Dendritic cell treated with granulocyte-macrophage colony-stimulating factor and Interleukin-4, amounts not matched to agents 40 ng/mL and 50 ng/mL, for 4 days (primary cell): ENCODE data around the gene MANEAL.
A peak's percentile ranks its signal among the peaks of the same experiment; 100 is the strongest.
"Not testable (repeated sequence)": the region's sequence is repeated elsewhere in the genome, so short reads cannot be mapped to it uniquely, and the experiment has no call there.

ENCODE experiments used
- H3K27ac Mint-ChIP-seq: one replicate; pipeline ENCODE4 v1.8.0; 2022; ENCODE audit warnings: mild to moderate bottlenecking, mixed read lengths
- H3K27me3 Mint-ChIP-seq: one replicate; pipeline ENCODE4 v1.8.0; 2022; ENCODE audit warnings: mild to moderate bottlenecking, mixed read lengths
- H3K36me3 Mint-ChIP-seq: one replicate; pipeline ENCODE4 v1.8.0; 2022; ENCODE audit warnings: low read depth, mixed read lengths
- H3K4me1 Mint-ChIP-seq: one replicate; pipeline ENCODE4 v1.8.0; 2022; ENCODE audit warnings: low read depth, mixed read lengths
- H3K4me3 Mint-ChIP-seq: one replicate; pipeline ENCODE4 v1.8.0; 2022; ENCODE audit warnings: mild to moderate bottlenecking, moderate library complexity, mixed read lengths
- H3K9me3 Mint-ChIP-seq: one replicate; pipeline ENCODE4 v1.8.0; 2022; ENCODE audit warnings: mixed read lengths
- intact Hi-C: fragments of 100-400 bp; cut with micrococcal nuclease; formaldehyde crosslinking; loops from one replicate; pipeline ENCODE4 v1.15.0; 2022

Gene MANEAL

DNA sequence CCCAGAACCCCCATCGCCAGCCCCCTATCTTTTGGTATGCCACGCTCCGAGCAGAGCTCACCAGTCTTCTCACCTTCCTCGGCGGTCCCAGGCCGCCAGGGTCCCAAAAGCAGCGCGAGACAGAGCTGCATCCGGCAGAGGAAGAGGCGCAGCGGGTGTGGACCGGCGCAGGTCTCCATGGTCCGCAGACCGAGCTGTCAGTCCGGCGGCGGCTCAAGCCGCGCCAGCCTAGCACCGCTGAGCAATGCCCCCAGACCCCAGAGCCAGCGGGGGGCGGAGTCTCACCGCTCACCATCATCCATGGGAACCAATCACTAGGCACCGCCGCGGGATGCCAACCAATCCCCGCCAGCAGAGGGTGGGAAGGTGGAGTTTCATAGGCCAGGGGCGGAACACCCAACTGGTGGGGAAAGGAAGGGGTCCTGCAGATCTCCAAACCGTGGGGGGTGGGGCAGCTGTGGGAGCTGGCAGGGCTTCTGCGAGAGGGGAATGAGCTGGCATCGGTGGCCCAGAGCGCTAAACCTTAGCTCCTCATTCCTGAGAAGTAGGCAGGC is 28.7 kb upstream of the MANEAL start, which contains the start of gene EPHA10:
Gene EPHA10, minus strand, starts transcription at position 233 of the 554 bp plus-strand sequence. Its CDS starts 54 bp downstream, at position 179.
- intact Hi-C loops = no loop called here
- Mint-ChIP-seq H3K36me3 (no peaks in the 10 kb centered on the region), H3K4me3 (no peak within 1 kb of the TSS), H3K4me1 (peaks cover 16% of the 10 kb centered on the region), H3K9me3 (no peaks in the 10 kb centered on the region), H3K27ac (no peak within 1 kb of the TSS), H3K27me3 (peaks cover 80% of the 10 kb centered on the region)

DNA sequence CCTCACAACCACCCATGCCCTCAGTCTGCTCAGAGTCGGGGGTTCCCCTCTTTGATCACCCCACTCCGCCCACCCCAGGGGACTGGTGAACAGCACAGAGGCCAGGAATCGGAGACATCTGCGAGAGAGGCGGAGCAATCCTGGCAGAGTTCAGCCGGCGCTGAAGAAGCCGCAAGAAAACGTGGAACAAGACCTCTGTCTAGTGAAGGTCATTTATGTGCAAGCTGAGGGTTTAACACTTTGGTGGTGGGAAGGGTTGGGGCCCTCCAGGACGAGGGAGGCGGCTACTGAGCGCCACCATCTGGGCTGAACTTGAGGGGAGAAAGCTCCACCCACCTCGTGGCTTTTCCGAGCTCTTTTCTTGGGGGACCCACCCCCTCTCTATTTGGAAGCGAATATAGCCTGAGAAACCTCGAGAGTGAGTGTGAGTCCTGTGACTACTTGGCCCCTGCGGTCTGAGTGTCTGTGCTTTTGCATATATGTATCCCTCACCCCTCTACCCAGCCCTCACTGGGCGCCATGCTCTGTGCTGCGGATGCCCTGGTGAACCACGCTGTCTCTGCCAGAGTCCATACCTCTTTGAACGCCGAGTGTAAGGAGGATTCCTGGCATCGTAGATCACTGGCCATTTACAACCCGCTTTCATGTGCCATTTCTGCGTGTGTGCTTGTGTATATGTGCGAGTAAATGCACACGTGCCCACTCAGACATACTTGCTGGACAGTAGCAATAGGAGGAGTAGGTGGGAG is 27.6 kb upstream of the MANEAL start:
- Mint-ChIP-seq H3K4me1 (peaks cover 16% of the 10 kb centered on the region), H3K27ac (no peak overlapping the region), H3K4me3 (no peak overlapping the region), H3K36me3 (no peaks in the 10 kb centered on the region), H3K27me3 (peaks cover 89% of the 10 kb centered on the region), H3K9me3 (no peaks in the 10 kb centered on the region)
- intact Hi-C loops = no loop called here

DNA sequence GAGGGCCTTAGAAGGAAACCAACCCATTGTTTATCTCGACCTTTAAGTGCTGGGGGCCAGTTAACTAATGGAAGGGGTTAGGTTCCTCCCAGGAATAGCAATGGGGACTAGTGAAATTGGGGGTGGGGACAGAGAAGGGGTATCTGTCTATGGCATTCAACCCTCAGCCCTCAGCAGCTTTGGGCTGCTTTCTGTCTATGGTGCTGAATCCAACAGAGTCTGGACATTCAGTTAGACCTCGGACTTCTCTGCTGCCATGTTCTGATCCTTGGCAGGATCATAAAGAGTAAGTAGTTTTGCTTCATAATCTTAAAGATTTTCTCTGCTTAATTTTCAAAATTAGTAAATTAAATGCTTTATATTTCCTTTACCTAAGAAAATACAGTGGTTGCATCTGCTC is 26.2 kb upstream of the MANEAL start:
- intact Hi-C loops = no loop called here
- peaks cover 79% of the 10 kb centered on the region for H3K27me3 Mint-ChIP-seq
- no peaks in the 10 kb centered on the region for H3K9me3 Mint-ChIP-seq
- H3K4me3 Mint-ChIP-seq = no peak overlapping the region
- no peaks in the 10 kb centered on the region for H3K36me3 Mint-ChIP-seq
- H3K27ac Mint-ChIP-seq = no peak overlapping the region
- H3K4me1 Mint-ChIP-seq = peaks cover 16% of the 10 kb centered on the region

DNA sequence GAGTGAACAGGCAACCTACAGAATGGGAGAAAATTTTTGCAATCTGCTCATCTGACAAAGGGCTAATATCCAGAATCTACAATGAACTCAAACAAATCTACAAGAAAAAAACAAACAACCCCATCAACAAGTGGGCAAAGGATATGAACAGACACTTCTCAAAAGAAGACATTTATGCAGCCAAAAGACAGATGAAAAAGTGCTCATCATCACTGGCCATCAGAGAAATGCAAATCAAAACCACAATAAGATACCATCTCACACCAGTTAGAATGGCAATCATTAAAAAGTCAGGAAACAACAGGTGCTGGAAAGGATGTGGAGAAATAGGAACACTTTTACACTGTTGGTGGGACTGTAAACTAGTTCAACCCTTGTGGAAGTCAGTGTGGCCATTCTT is 22.2 kb upstream of the MANEAL start:
- H3K27me3 Mint-ChIP-seq = peaks cover 63% of the 10 kb centered on the region
- not testable (repeated sequence) for H3K4me1 Mint-ChIP-seq, H3K27ac Mint-ChIP-seq

DNA sequence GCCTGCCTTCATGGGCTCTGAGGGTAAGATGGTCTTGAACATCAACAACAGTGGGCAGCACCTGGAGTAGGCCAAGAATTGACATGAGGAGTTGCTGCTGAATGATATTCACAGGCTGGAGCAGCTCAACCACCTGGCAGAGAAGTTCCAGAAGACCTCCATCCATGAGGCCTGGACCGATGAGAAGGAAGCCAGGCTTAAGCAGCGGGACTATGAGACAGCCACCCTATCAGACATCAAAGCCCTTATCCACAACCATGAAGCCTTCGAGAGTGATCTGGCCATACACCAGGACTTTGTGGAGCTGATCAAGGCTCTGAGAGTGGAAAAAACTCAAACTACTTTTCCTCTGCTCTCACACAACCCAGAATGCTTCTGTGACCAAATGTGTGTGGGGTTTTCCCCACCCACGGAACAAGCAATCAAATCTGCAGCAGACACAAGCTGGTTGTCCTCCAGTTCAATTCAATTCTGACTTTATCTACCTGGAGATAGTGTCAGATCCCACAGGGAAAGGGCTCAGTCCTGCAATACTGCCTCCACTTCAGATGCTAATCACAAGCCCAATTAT is 16.6 kb upstream of the MANEAL start:
- Mint-ChIP-seq H3K9me3 (no peaks in the 10 kb centered on the region), H3K4me1 (no peaks in the 10 kb centered on the region), H3K27ac (no peak overlapping the region), H3K4me3 (no peak overlapping the region), H3K36me3 (no peaks in the 10 kb centered on the region), H3K27me3 (peaks cover 41% of the 10 kb centered on the region)
- intact Hi-C loops = no loop called here

More for the DNA sequence above, 22.2 kb upstream of the MANEAL start:
- intact Hi-C loops, H3K4me3 Mint-ChIP-seq, H3K9me3 Mint-ChIP-seq, H3K36me3 Mint-ChIP-seq: not testable (repeated sequence)

DNA sequence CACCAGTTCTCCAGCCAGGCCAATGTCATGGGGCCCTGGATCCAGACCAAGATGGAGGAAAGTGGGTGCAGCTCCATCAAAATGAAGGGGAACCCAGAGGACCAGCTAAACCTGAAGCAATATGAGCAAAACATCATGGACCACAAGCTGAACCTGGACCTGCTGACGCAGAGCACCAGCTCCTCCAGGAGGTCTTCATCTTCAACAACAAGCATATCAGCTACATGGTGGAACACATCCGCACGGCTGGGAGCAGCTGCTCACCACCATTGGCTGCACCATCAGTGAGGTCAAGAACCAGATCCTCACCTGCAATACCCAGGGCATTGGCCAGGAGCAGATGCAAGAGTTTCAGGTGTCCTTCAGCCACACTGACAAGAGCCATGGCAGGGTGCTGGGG is 15.0 kb upstream of the MANEAL start:
- Mint-ChIP-seq H3K4me1 (no peaks in the 10 kb centered on the region), H3K4me3 (no peak overlapping the region), H3K36me3 (no peaks in the 10 kb centered on the region), H3K9me3 (no peaks in the 10 kb centered on the region), H3K27me3 (peaks cover 34% of the 10 kb centered on the region), H3K27ac (no peak overlapping the region)
- intact Hi-C loops = no loop called here

DNA sequence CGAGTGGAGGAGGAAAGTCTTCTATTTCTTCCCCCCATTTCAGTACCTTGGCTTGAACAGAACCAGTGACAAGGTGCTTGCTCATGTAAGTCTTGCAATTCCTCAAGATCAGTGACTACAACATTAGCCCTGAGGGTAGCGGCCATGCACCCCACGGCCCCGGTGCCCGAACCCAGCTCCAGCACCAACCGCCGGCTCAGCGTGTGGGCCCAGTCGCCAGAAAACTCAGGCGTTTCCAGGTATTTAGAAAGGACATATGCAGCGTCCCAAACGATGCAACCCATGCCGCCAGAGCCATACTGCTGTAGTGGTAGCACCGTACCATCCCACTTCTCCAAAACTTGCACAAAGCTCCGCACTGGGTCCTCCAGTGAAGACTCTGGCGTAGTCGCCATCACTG is 11.2 kb upstream of the MANEAL start:
- Mint-ChIP-seq H3K9me3 (no peaks in the 10 kb centered on the region), H3K27ac (no peak overlapping the region), H3K27me3 (peaks cover 26% of the 10 kb centered on the region), H3K4me1 (no peaks in the 10 kb centered on the region), H3K4me3 (no peak overlapping the region), H3K36me3 (no peaks in the 10 kb centered on the region)
- intact Hi-C loops = no loop called here

DNA sequence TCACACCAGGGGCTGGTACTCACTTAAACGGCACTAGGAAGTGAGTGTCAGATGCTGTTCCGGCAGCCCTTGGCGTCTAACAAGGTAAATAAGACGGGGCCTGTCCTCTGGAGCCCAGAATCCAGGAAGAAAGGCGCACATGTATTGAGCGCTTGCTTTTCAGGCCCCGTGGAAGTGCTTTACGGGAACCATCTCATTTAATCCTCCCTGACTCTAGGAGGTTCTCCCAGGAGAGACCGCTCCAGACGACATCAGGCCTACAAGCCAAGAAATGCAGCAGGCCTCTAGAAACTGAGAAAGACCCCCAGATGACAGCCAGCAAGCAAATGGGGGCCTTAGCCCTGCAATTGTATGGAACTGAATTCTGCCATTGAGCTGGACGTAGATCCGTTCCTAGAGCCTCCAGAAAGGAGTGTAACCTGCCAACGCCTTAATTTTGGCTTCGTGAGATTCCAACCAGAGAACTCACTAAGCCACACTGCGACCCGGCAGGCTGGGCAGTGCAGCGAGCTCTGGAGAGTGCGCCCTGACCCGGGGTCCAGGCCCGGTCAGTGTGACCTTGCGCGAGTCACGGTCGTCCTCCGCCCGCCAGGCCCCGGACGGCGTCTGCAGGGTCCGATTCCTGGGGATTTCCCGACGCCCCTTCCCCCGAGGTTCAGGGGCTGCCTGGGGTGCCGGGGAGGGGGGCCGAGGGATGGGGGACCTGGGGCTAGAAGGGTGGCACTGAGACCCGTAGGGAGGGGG is 532 bp upstream of the MANEAL start:
- Mint-ChIP-seq H3K4me1 (peaks cover 27% of the 10 kb centered on the region), H3K27ac (no peak overlapping the region), H3K4me3 (peak overlapping the region; percentile 30), H3K9me3 (no peaks in the 10 kb centered on the region), H3K36me3 (no peaks in the 10 kb centered on the region), H3K27me3 (peaks cover 66% of the 10 kb centered on the region)
- intact Hi-C loops = no loop called here

DNA sequence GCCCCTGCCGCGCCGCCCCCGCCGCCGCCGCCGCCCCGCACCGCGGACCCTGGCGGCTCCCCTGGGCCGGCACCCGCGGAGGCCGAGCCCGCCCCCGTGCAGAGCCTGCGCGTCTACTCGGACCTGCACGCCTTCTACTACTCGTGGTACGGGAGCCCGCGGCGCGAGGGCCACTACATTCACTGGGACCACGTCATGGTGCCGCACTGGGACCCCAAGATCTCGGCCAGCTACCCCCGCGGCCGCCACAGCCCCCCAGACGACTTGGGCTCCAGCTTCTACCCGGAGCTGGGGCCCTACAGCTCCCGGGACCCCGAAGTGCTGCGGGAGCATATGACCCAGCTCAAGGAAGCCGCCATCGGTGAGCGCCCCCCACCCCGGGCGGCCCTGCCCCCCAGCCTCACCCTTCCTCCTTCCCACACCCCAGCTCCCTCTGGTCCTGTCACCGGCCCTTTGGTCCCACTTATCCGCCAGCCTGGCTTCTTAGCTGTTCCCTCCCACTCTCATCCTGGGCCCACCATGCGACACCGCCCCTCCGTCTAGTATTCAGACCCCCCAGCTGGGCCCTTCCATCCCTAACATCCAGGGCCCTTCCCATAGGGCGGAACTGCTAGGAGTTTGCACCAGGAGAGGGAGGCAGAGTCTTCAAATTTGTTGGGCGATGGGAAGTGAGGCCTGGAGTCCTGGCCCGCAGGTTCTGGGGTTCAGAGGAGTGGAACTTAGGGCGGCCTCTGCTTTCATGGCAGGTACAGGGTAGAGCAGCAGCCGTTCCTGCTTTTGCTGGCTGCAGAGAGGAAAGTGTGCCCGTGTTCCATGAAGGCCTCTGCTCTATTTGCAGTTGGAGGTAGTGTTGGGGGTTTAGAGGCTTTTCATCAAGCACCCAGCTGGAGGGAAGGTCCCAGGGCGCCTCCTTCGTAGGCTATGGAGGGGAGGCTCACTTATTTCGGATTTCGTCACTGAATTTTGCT is 1.0 kb downstream of the MANEAL start:
- Mint-ChIP-seq H3K27me3 (peaks cover 56% of the 10 kb centered on the region), H3K4me1 (peaks cover 27% of the 10 kb centered on the region), H3K4me3 (peak overlapping the region; percentile 62), H3K36me3 (peaks cover 10% of the 10 kb centered on the region), H3K27ac (no peak overlapping the region), H3K9me3 (no peaks in the 10 kb centered on the region)
- intact Hi-C loops = no loop called here

DNA sequence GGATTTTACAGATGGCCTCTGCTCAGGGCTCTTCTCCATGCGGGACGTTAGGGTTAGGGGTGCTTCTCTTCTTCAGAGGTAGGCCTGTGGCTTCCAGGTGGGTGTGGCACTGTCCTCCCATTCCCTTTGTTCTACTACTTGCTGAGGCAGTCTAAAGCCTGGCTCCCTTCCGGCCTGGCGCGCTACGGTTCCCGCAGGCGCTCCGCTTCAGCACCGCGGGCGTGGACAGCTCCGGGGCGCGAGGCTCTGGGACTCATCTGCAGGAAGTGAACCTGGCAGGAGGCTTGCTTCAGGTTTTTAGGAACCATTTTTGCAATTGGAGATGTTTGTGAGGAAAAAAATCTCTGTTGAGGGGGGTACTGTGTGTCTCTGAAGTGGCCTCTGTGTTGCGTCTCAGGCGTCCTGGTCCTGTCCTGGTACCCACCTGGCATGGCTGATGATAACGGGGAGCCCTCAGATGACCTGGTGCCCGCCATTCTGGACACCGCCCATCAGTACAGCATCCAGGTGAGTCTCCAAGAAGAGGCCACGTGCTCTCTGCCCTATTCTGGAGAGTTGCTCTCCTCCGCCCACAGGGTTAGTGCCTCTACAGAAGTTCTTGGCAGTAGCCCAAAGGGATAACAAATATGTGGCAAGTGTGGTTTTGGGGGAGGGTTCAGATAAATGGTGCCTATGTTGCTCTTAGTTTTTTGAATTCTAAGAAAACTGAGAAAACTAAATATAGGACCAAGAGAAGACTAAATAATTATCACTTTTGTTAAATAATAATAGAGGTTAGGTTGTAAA is 1.9 kb downstream of the MANEAL start:
- Mint-ChIP-seq H3K4me1 (peaks cover 34% of the 10 kb centered on the region), H3K27me3 (peaks cover 47% of the 10 kb centered on the region), H3K27ac (no peak overlapping the region), H3K9me3 (no peaks in the 10 kb centered on the region), H3K4me3 (no peak overlapping the region), H3K36me3 (peaks cover 17% of the 10 kb centered on the region)
- intact Hi-C loops = no loop called here

DNA sequence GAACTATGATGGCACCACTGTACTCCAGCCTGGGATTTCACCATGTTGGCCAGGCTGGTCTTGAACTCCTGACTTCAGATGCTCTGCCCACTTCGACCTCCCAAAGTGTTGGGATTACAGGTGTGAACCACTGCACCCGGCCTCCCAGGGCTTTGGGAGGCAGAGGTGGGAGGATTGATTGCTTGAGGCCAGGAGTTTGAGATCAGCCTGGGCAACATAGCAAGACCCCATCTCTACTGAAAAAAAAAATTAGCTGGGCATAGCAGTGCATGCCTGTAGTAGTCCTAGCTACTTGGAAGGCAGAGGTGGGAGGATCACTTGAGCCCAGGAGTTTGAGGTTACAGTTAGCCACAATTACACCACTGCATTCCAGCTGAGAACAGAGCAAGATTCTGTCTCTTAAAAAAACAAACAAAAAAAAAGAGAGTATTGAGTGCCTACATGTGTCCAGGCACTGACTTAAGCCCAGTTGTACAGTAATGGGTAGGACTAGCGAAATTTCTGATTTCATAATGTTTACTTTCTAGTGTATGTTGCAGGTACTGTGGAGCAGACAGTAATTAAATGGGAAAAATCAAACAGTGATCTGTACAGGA is 4.2 kb downstream of the MANEAL start:
- intact Hi-C loops = no loop called here
- Mint-ChIP-seq H3K4me1 (peaks cover 38% of the 10 kb centered on the region), H3K27ac (no peak overlapping the region), H3K4me3 (no peak overlapping the region), H3K9me3 (no peaks in the 10 kb centered on the region), H3K36me3 (peaks cover 35% of the 10 kb centered on the region), H3K27me3 (peaks cover 27% of the 10 kb centered on the region)

DNA sequence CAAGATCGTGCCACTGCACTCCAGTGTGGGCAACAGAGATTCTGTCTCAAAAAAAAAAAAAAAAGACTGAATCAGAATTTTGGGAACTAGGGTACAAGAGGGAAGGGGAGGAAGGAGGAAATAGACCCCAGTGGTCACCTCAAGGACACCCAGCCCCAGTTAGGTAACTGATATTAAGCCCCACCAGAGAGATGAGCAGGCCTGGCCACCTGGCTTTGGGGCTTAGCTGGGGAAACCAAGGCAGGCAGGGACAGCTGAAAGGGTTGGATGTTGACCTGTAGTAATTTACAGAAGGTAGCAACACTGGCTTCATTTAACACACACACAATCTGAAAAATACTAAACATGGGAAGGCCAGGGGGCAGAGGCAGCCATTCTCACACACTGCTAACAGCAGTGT is 8.8 kb downstream of the MANEAL start:
- H3K27me3 Mint-ChIP-seq = no peaks in the 10 kb centered on the region
- H3K36me3 Mint-ChIP-seq = peaks cover 78% of the 10 kb centered on the region
- H3K4me1 Mint-ChIP-seq = peaks cover 17% of the 10 kb centered on the region
- H3K4me3 Mint-ChIP-seq = no peak overlapping the region
- intact Hi-C loops = loop anchor here (10.0 kb wide), 1 partner anchor 192 kb away; the partner anchor contains the start of gene SF3A3
- H3K9me3 Mint-ChIP-seq = no peaks in the 10 kb centered on the region
- H3K27ac Mint-ChIP-seq = no peak overlapping the region
